EH (cell line): ENCODE results near the gene CLEC3A.
"Not testable (repeated sequence)": the region's sequence is repeated elsewhere in the genome, so short reads cannot be mapped to it uniquely, and the experiment has no call there.

Experiments used
- DNase-seq: peaks from one replicate; pipeline ENCODE4 v3.0.0-alpha.2; 2015; ENCODE audit warnings: low read depth

The CLEC3A gene

DNA sequence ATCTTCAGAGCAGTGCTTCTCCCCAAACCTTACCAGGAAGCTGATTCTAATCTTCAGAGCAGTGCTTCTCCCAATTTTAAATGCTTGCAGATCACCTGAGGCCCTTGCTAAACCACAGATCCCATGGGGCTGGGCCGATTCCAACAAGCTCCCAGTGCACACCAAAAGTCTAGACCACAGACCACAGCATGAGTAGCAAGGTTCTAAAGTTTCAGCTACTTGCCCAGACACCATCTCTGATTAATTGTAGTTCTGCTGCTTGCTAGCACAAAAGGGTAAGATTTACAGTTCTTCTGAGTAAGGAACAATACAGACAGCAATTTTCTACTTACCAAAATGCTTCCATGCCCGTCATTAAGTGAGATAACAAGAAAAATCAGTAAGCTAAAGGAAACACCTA is 12.2 kb downstream of the CLEC3A start:
- no peak for DNase-seq

DNA sequence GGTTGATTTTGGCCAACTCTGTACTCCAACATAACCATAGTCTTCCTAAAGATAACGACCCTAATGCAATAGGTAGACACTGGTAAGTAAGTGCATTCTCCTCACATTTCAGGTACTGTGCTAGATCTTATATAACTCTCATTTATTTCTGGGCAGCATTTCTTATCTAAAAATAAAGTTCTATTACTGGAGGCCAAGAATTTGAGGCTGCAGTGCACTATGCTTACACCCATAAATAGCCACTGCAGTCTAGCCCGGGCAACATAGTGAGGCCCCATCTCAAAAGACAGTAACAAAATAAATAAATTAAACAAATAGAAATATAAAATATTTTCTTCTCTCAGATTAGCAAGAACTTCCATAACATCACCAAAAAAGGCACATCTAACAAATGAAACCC is 12.7 kb downstream of the CLEC3A start:
- no peak for DNase-seq

- no peak for DNase-seq
Measured at GRCh38 chr16:78040396-78040795, 18.0 kb downstream of the CLEC3A start.

DNA sequence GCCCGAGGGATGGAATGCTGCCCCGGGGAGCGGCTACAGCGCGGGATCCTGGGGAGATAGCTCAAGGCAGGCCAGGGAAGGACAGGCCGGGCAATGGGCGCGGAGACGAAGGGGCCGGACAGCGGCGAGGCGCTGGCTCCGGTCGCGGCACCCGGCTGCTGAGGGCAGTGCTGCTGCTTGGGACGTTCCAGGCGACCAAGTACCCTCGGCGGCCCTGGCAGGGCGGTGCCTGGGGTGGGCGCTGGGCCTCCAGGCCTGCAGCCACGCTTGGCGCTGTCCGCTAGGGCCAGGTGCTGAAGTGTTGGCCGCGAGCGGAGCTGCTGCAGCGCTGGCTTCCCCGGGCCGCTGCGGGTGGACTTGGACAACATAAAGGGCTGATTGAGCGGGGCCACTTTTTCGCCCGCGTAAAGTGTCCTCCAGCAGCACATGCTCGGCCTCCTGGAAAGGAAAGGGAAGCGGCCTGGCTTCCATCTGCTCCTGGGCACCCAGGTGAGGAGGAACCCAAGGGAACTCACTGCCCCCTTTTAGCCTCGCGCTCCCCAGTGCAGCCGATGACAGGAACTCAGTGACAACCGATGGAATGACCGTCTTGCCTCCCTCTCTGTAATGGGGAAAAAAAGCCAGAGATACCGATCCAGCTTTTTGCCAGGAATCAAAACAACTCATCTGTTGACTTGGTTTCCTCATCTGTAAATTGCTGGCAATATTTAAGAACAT is 23.7 kb downstream of the CLEC3A start:
- DNase-seq, result peak; percentile 7

DNA sequence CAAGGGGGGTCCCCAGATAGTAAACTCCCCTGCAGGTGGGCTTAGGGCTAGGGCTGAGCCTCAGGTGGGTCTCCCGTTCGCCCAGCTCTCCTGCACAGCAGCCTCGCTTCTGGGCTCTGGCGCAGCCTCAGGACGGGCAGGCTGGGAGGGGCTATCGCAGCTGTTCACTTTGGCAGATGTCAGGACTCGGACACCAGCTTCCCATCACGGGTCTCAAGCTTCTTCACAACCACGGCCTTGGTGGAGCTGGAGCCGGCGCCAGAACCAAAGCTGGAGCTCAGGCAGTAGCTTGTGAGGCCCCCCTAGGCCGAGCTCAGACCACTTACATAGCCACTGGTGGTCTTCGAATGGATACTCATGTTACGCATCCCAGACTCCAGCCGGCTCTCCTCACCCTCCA is 26.0 kb downstream of the CLEC3A start:
- no peak for DNase-seq

- DNase-seq, result no peak
Measured at GRCh38 chr16:78050734-78051400, 28.5 kb downstream of the CLEC3A start.

- no peak for DNase-seq
Measured at GRCh38 chr16:78057803-78058564, 35.6 kb downstream of the CLEC3A start.

DNA sequence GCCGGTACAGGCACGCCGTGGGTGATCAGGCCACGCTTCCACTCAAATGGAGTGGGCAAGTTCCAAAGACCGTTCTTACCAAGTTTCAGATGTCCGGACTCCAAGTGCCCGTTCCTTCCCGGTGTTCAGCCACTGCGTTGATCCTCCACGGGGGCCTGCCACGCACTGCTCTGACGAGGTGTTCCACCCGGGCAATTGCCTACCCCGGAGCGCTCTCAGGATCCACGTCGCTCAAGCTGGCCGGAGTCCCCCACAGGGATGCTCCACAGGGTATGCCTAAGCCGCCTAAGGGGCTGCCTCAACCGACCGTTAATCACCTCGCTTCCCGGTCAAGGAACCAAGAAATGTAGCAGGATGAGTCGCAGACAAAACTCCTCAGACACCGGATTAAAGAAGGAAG is 37.5 kb downstream of the CLEC3A start:
- DNase-seq, result not testable (repeated sequence)

DNA sequence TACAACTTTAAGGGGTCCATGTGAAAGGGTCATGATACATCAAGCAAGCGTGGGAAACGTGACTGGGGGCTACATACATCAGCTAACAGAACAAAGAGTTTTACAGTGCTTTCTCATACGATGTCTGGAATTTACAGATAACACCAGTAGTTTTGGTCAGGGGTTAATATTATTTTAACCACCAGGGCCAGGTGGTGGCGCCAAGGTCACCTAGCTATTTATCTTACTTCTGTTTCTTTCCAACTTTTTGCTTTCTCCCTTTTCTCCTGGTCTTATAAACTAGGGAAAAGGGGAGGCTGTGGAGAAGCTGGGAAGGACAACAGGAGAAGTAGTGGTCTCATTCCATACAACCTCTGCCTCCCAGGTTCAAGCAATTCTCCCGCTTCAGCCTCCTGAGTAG is 37.9 kb downstream of the CLEC3A start:
- no peak for DNase-seq

DNA sequence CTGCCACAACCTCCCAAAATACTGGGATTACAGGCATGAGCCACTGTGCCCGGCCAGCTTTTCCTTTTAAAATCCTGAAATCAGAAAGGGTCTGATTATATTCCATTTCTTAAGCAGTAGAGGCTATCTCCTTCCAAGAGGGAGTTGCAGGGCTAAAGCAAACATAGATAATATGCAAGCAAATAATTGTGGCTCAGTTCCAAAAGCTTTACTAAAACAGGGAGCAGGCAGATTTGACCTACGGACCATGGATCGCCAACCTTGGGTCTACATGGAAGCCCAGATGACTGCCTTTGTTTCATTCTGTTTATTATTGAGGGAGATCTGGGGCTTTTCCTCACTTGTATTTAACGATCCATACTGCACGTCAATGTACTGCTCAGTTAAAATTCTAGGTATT is 38.5 kb downstream of the CLEC3A start:
- DNase-seq, result no peak

DNA sequence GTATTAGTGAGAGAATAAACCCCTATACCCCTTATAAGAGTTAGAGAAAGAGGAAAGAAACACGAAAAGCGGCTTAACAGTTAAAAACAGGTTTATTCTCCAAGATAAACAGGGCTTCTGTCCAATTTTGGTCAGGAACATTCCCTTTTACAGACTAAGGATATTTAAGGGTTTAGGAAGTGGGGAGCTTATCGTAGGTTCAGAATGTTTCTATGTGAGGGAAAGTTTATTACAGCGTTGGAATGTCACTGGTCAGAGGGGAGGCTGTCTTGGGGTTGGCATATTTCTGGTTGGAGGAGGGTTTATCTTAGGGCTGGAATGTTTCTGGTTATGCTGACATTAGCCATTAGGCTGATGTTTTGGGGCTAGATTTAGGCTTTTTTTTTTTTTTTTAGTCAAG is 43.0 kb downstream of the CLEC3A start:
- DNase-seq, result no peak

- DNase-seq, result no peak
Measured at GRCh38 chr16:78069913-78070312, 47.6 kb downstream of the CLEC3A start.

DNA sequence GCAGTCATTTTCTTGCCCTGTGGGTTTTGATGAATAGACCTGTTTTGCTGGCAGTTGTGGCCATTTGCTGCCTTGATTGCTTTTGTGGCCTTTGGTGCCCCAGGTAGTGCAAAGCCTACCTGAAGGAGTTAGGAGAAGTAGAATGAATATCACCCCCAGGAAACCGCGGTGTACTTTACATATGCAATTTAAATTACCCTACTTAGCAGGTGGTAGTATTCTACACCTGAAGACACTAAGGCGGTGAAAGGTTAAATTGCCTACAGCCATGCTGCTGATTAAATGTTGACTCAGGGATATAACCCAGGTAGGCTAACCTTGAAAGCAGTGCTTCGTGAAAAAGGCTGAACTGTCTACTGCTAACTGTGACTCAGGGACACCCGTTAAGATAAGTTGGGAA is 49.9 kb downstream of the CLEC3A start:
- no peak for DNase-seq

DNA sequence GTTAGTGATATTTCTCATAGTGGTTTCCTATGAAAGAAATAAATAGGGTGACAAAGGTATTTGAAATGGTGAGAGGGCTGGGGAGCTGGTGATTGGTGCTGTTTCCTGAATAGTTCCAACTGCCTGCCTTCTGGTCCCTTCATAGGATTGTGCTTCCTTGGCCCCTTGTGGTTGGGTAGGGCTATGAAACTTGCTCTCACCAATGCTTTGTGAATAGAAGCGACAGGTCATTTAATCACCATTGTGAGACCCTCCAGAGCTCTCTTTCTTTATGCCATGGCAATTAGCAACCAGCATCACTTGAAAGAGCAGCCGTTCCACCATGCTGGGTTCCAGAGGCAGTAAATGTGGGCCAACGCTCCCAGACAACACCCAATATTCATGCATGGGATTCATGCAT is 53.5 kb downstream of the CLEC3A start:
- DNase-seq, result no peak

GRCh38 chr16:78081341-78081740 is 59.0 kb downstream of the CLEC3A start:
- no peak for DNase-seq
